Measurements from ENCODE around the gene USP6NL. TPM values are rescaled to one million over a fixed set of nuclear protein-coding genes. Genes with fewer than 3 reads are reported as not detected.

The USP6NL gene
- 22.9 and 26.2 TPM in 2 replicates for total RNA-seq (2016; rRNA removed; fragmentation: Illumina TruSeq; extraction: Trizol)
- total RNA-seq (2016; cell fraction: cytosol; rRNA removed; fragmentation: Illumina TruSeq; extraction: Trizol; ENCODE audit: low read depth), result 6.3 and 6.6 TPM in 2 replicates
- 22.4 and 23.0 TPM in 2 replicates for total RNA-seq (2016; cell fraction: insoluble cytoplasmic fraction; rRNA removed; fragmentation: Illumina TruSeq; extraction: Trizol)
- total RNA-seq (2016; cell fraction: membrane; rRNA removed; fragmentation: Illumina TruSeq; extraction: Trizol), result 19.5 and 20.2 TPM in 2 replicates
- total RNA-seq (2016; cell fraction: nucleus; rRNA removed; fragmentation: Illumina TruSeq; extraction: Trizol), result 24.0 and 25.4 TPM in 2 replicates
- 10.0 and 10.5 TPM in 2 replicates for polyA plus RNA-seq (2011; rRNA removed)
- polyA plus RNA-seq (2011; cell fraction: cytosol; rRNA removed), result 7.8 and 8.5 TPM in 2 replicates
- polyA plus RNA-seq (2011; cell fraction: nucleus; rRNA removed), result 9.9 and 11.7 TPM in 2 replicates
- polyA plus RNA-seq (2012), result 11.7 and 11.8 TPM in 2 replicates
- polyA plus RNA-seq (2016; cell fraction: cytosol; fragmentation: Illumina TruSeq; extraction: Trizol; ENCODE audit: low read depth), result 6.4 and 6.6 TPM in 2 replicates
- polyA plus RNA-seq (2016; cell fraction: insoluble cytoplasmic fraction; fragmentation: Illumina TruSeq; extraction: Trizol; ENCODE audit: low read depth), result 21.5 and 23.7 TPM in 2 replicates
- polyA plus RNA-seq (2016; cell fraction: membrane; fragmentation: Illumina TruSeq; extraction: Trizol; ENCODE audit: low read depth), result 14.7 and 15.3 TPM in 2 replicates
- polyA plus RNA-seq (2016; cell fraction: nucleus; fragmentation: Illumina TruSeq; extraction: Trizol; ENCODE audit: insufficient read depth, low read depth), result 17.9 and 18.1 TPM in 2 replicates
- 7.3 and 18.7 TPM in 2 replicates for polyA minus RNA-seq (2011; rRNA and poly(A)+ RNA removed; ENCODE audit: low replicate concordance)
- 10.2 and 11.8 TPM in 2 replicates for polyA minus RNA-seq (2011; cell fraction: cytosol; rRNA and poly(A)+ RNA removed)
- polyA minus RNA-seq (2011; cell fraction: nucleus; rRNA and poly(A)+ RNA removed), result 45.0 and 45.6 TPM in 2 replicates
- Bru-seq, nascent RNA, result percentile 91 among the genes with signal in this experiment
- percentile 77 among the genes with signal in this experiment for BruChase-seq, experiment 1, labeled RNA remaining after a 6-hour chase
- BruChase-seq, experiment 2, labeled RNA remaining after a 2-hour chase, result percentile 81 among the genes with signal in this experiment
- long read RNA-seq, experiment 1, full-length matches to known transcripts, result 5 of 10 reads
- long read RNA-seq, experiment 1, partial matches to known transcripts, result 2 of 10 reads
- long read RNA-seq, experiment 1, other reads (novel, unspliced or antisense), result 3 of 10 reads
- long read RNA-seq, experiment 2, full-length matches to known transcripts, result 7 of 44 reads
- long read RNA-seq, experiment 2, partial matches to known transcripts, result 1 of 44 reads
- long read RNA-seq, experiment 2, other reads (novel, unspliced or antisense), result 36 of 44 reads

- CTCF ChIA-PET (ENCODE audit: low intra/inter-chr PET ratio, low total read pairs), result no interaction called here
- H4K20me1 ChIP-seq (ENCODE audit: insufficient read depth, low read length), result no peaks in the 10 kb centered on the region
- in situ Hi-C loops (cut with HindIII; ENCODE audit: extremely low pct_ligation_motif_present, low pct_unique_long_range_greater_than_20kb), result loop anchor here (10.0 kb wide), 1 partner anchor 113 kb away; no protein-coding TSS in a partner anchor
- peak; percentile 35 for TF ChIP-seq HNRNPLL (IDR thresholded peaks at IDR 0.05; ENCODE audit: low read depth, low read length, poor library complexity, severe bottlenecking)
- TF ChIP-seq MAZ (IDR thresholded peaks at IDR 0.05; ENCODE audit: borderline replicate concordance, low read depth, low read length), result peak; percentile 80
- no peak; the same call in 1 of the 2 replicates for TF ChIP-seq MAZ (CRISPR knock-in tag; IDR thresholded peaks at IDR 0.05; ENCODE audit: low read depth)
- peak; percentile 32; the same call in 1 of the 2 replicates for TF ChIP-seq KLF12 (CRISPR knock-in tag; IDR thresholded peaks at IDR 0.05; ENCODE audit: borderline replicate concordance)
- no peak for TF ChIP-seq CBX5 (CRISPR knock-in tag; IDR thresholded peaks at IDR 0.05; ENCODE audit: borderline replicate concordance)
- TF ChIP-seq SALL2 (CRISPR knock-in tag; IDR thresholded peaks at IDR 0.05), result peak; percentile 30; the same call in 1 of the 2 replicates
- no peak for TF ChIP-seq SOX6 (IDR thresholded peaks at IDR 0.05)
- TF ChIP-seq SOX6 (CRISPR knock-in tag; IDR thresholded peaks at IDR 0.05), result 0 out of 2 replicates have a peak, but pooled peaks have one; percentile 15
- TF ChIP-seq RBFOX2 (IDR thresholded peaks at IDR 0.05; ENCODE audit: low read depth, low read length), result peak; percentile 90
- peak; percentile 75 for TF ChIP-seq POLR2G (IDR thresholded peaks at IDR 0.05; ENCODE audit: low read depth, low read length)
- TF ChIP-seq ZNF354B (CRISPR knock-in tag; IDR thresholded peaks at IDR 0.05), result no peak
- TF ChIP-seq THAP11 (CRISPR knock-in tag; IDR thresholded peaks at IDR 0.05), result 0 out of 2 replicates have a peak, but pooled peaks have one; percentile 51
- TF ChIP-seq ZNF770 (CRISPR knock-in tag; IDR thresholded peaks at IDR 0.05), result 0 out of 2 replicates have a peak, but pooled peaks have one; percentile 12
- TF ChIP-seq GMEB1 (CRISPR knock-in tag; IDR thresholded peaks at IDR 0.05; ENCODE audit: borderline replicate concordance), result peak; percentile 47; the same call in 1 of the 2 replicates
Observed at GRCh38 chr10:11611248-11612020, at the start of gene USP6NL. TSS of gene USP6NL (minus strand) at chr10:11611650. CDS start at chr10:11597634, 14,016 bp downstream.

More at GRCh38 chr10:11611248-11612020, at the start of gene USP6NL:
- Histone ChIP-seq H3K36me3 (replicated peaks in 1 of 2; ENCODE audit: control insufficient read depth in 1 of 2, insufficient read depth in 2 of 2, low read length in 2 of 2) (no peaks in the 10 kb centered on the region), H3K27me3 (ENCODE audit: control insufficient read depth in 1 of 2, insufficient read depth in 2 of 2, low read length in 2 of 2) (no peaks in the 10 kb centered on the region; a peak in 1 of 5 replicates), H3K79me2 (ENCODE audit: insufficient read depth, low read length) (peaks cover 45% of the 10 kb centered on the region), H3K9ac (ENCODE audit: insufficient read depth, low read depth, low read length) (peak within 1 kb of the TSS; percentile 86), H2AFZ (ENCODE audit: low read length) (peak within 1 kb of the TSS; percentile 44), H3K27ac (ENCODE audit: extremely low read length, insufficient read depth, low read length) (peak within 1 kb of the TSS; percentile 82), H3K4me3 (replicated peaks in 1 of 3; ENCODE audit: insufficient read depth in 1 of 3, low read depth in 2 of 3, low read length in 3 of 3) (peak within 1 kb of the TSS; percentile 90 to 96 (median 92)), H3K4me1 (ENCODE audit: insufficient read depth, low read length) (peaks cover 67% of the 10 kb centered on the region), H3K9me3 (ENCODE audit: low read length) (no peaks in the 10 kb centered on the region), H3K4me2 (ENCODE audit: low read depth, low read length) (peak within 1 kb of the TSS; percentile 86)
- 2% methylated on average over 10 of the region's 107 CpGs for WGBS (ENCODE audit: low lambda C conversion rate)
- POLR2A ChIA-PET, result interaction anchor here (0.9 kb wide), 1 partner anchor 88 kb away, joined by 3 read pairs; no protein-coding TSS in a partner anchor
- FAIRE-seq, result no peak
- peak; percentile 88 for ATAC-seq
- peak; percentile 70 for DNase-seq (ENCODE audit: low spot score)
- BruUV-seq (replicated peaks), result no TSS peak
- intact Hi-C loops (cut with micrococcal nuclease; ENCODE audit: unreplicated experiment), result loop anchor here (1.0 to 5.0 kb wide), 3 partner anchors 8 to 146 kb away; no protein-coding TSS in a partner anchor

Measured in HepG2 (cell line).